ENCODE results near the gene RNF151. TPM values are rescaled to one million over a fixed set of nuclear protein-coding genes. Genes with fewer than 3 reads are reported as not detected.

The RNF151 gene
- total and polyA plus RNA-seq, 2 donors (not counting 1 experiment from before 2014, with no cell fraction given): 0.13 to 0.76 TPM

DNA sequence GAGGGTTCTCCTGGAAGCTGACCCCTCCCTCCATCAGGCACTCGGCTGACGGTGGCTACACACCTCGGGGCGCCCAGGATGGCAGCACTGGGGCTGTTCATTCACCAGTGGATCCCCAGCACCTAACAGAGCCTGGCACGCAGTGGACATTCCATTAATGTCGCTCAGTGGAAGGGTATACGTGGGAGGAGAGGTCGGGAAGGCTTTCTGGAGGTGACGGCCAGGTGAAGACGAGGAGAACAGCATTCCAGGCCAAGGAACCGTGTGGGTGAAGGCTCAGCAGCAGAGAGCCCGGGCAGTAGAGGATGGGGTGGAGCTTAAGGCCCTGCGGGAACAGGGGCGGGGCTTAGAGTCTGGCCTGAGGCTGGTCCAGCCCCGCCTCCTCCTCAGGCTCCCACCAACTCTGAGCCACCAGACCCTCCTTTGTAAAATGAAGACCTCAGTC, 45.9 kb upstream of the RNF151 start:
- WGBS (ENCODE audit: insufficient coverage): 11% methylated on average over 10 of the region's 15 CpGs
- peaks cover 0 to 71% (median 23%) of the 10 kb centered on the region in 4 experiments for H3K27me3 ChIP-seq (replicated peaks in 1 of 4; ENCODE audit: control extremely low read depth in 1 of 4, control insufficient read depth in 3 of 4, insufficient read depth in 4 of 4, low read length in 3 of 4)
- no peak overlapping the region for H3K27ac ChIP-seq (ENCODE audit: low read length in 2 of 2)
- CTCF ChIA-PET: no interaction called here
- H3K4me2 ChIP-seq (replicated peaks; ENCODE audit: low read depth, low read length, poor library complexity, severe bottlenecking): no peak overlapping the region
- H2AFZ ChIP-seq (ENCODE audit: insufficient read depth, low read depth, low read length, poor library complexity, severe bottlenecking): no peak overlapping the region
- intact Hi-C loops (cut with micrococcal nuclease): no loop called here
- H3K9me3 ChIP-seq (ENCODE audit: control extremely low read depth in 1 of 3, control insufficient read depth in 2 of 3, insufficient read depth in 1 of 3, low read length in 2 of 3): peaks cover 0 to 6% (median 0%) of the 10 kb centered on the region in 3 donors
- no peaks in the 10 kb centered on the region for H3K79me2 ChIP-seq (ENCODE audit: control insufficient read depth, insufficient read depth, low read length)
- no peak overlapping the region for H3K27ac Mint-ChIP-seq
- POLR2A ChIA-PET: no interaction called here
- no peaks in the 10 kb centered on the region for H3K36me3 ChIP-seq (replicated peaks in 1 of 2; ENCODE audit: control extremely low read depth in 1 of 2, control insufficient read depth in 1 of 2, extremely low read depth in 1 of 2, insufficient read depth in 2 of 2, low read length in 1 of 2)
- no peak for TF ChIP-seq EZH2 (IDR thresholded peaks at IDR 0.05; ENCODE audit: borderline replicate concordance, insufficient read depth, low read depth, low read length, poor library complexity, severe bottlenecking)
- TF ChIP-seq, protein P1, sequence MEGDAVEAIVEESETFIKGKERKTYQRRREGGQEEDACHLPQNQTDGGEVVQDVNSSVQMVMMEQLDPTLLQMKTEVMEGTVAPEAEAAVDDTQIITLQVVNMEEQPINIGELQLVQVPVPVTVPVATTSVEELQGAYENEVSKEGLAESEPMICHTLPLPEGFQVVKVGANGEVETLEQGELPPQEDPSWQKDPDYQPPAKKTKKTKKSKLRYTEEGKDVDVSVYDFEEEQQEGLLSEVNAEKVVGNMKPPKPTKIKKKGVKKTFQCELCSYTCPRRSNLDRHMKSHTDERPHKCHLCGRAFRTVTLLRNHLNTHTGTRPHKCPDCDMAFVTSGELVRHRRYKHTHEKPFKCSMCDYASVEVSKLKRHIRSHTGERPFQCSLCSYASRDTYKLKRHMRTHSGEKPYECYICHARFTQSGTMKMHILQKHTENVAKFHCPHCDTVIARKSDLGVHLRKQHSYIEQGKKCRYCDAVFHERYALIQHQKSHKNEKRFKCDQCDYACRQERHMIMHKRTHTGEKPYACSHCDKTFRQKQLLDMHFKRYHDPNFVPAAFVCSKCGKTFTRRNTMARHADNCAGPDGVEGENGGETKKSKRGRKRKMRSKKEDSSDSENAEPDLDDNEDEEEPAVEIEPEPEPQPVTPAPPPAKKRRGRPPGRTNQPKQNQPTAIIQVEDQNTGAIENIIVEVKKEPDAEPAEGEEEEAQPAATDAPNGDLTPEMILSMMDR (IDR thresholded peaks at IDR 0.05): no peak
- H3K4me1 ChIP-seq (ENCODE audit: control insufficient read depth in 2 of 2, insufficient read depth in 2 of 2, low read length in 2 of 2): peaks cover 4 to 5% of the 10 kb centered on the region in 2 donors
- DNase-seq (no peak), ATAC-seq (ENCODE audit: low read depth) (peak; percentile 45)
- H3K4me3 Mint-ChIP-seq: no peak overlapping the region
- no peaks in the 10 kb centered on the region for H3K9me3 Mint-ChIP-seq (ENCODE audit: insufficient read depth)
- peaks cover 4% of the 10 kb centered on the region for H3K4me1 Mint-ChIP-seq
- H3K9ac ChIP-seq (ENCODE audit: low read length): no peak overlapping the region
- no peaks in the 10 kb centered on the region for H4K20me1 ChIP-seq (ENCODE audit: control insufficient read depth, insufficient read depth, low read length, poor library complexity, severe bottlenecking)
- no peak overlapping the region for H3K4me3 ChIP-seq (ENCODE audit: control extremely low read depth in 1 of 5, extremely low read depth in 1 of 5, insufficient read depth in 1 of 5, low read depth in 2 of 5, low read length in 4 of 5)
- H3K27me3 Mint-ChIP-seq: peaks cover 42% of the 10 kb centered on the region

DNA sequence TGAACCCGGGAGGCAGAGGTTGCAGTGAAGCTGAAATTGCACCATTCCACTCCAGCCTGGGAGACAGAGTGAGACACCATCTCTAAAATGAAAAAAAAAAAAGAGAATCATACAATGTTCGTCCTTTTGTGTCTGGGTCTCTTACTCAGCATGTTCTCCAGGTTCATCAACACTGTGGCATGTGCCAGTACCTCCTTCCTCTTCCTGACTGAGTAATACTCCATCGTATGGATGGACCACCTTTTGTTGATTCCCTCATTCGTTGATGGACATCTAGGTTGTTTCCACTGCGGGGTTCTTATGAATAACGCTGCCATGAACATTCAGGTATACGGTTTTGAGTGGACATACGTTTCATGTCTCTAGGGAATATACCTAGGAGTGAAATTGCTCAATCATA, 44.3 kb upstream of the RNF151 start:
- Mint-ChIP-seq H3K4me3 (no peak overlapping the region), H3K27ac (no peak overlapping the region), H3K9me3 (ENCODE audit: insufficient read depth) (no peaks in the 10 kb centered on the region), H3K27me3 (peaks cover 32% of the 10 kb centered on the region), H3K4me1 (peaks cover 4% of the 10 kb centered on the region)
- no peak for TF ChIP-seq EZH2 (IDR thresholded peaks at IDR 0.05; ENCODE audit: borderline replicate concordance, insufficient read depth, low read depth, low read length, poor library complexity, severe bottlenecking)
- TF ChIP-seq, protein P1 (IDR thresholded peaks at IDR 0.05): no peak
- Histone ChIP-seq H4K20me1 (ENCODE audit: control insufficient read depth, insufficient read depth, low read length, poor library complexity, severe bottlenecking) (no peaks in the 10 kb centered on the region), H3K9me3 (ENCODE audit: control extremely low read depth in 1 of 3, control insufficient read depth in 2 of 3, insufficient read depth in 1 of 3, low read length in 2 of 3) (peaks cover 0 to 6% (median 0%) of the 10 kb centered on the region in 3 donors), H3K27ac (ENCODE audit: low read length in 2 of 2) (no peak overlapping the region), H3K9ac (ENCODE audit: low read length) (no peak overlapping the region), H3K79me2 (ENCODE audit: control insufficient read depth, insufficient read depth, low read length) (no peaks in the 10 kb centered on the region), H3K4me3 (ENCODE audit: control extremely low read depth in 1 of 5, extremely low read depth in 1 of 5, insufficient read depth in 1 of 5, low read depth in 2 of 5, low read length in 4 of 5) (no peak overlapping the region), H2AFZ (ENCODE audit: insufficient read depth, low read depth, low read length, poor library complexity, severe bottlenecking) (no peak overlapping the region), H3K27me3 (replicated peaks in 1 of 4; ENCODE audit: control extremely low read depth in 1 of 4, control insufficient read depth in 3 of 4, insufficient read depth in 4 of 4, low read length in 3 of 4) (peaks cover 0 to 67% (median 21%) of the 10 kb centered on the region in 4 experiments), H3K36me3 (replicated peaks in 1 of 2; ENCODE audit: control extremely low read depth in 1 of 2, control insufficient read depth in 1 of 2, extremely low read depth in 1 of 2, insufficient read depth in 2 of 2, low read length in 1 of 2) (no peaks in the 10 kb centered on the region), H3K4me1 (ENCODE audit: control insufficient read depth in 2 of 2, insufficient read depth in 2 of 2, low read length in 2 of 2) (peaks cover 4 to 5% of the 10 kb centered on the region in 2 donors), H3K4me2 (replicated peaks; ENCODE audit: low read depth, low read length, poor library complexity, severe bottlenecking) (no peak overlapping the region)
- DNase-seq (no peak), ATAC-seq (ENCODE audit: low read depth) (no peak)
- ChIA-PET CTCF (no interaction called here), POLR2A (no interaction called here)
- 83% methylated on average over 3 of the region's 8 CpGs for WGBS (ENCODE audit: insufficient coverage)
- intact Hi-C loops (cut with micrococcal nuclease): no loop called here

All from B cell (primary cell).